Raji (cell line): ENCODE results near the gene ZNF701.

Experiments used
- POLR2A ChIP-seq: IDR thresholded peaks from 2 replicates; pipeline ENCODE4 v1.6.1; 2011; ENCODE audit warnings: low read depth, low read length, control low read depth; ENCODE audit not compliant: insufficient read depth

ZNF701 gene

DNA sequence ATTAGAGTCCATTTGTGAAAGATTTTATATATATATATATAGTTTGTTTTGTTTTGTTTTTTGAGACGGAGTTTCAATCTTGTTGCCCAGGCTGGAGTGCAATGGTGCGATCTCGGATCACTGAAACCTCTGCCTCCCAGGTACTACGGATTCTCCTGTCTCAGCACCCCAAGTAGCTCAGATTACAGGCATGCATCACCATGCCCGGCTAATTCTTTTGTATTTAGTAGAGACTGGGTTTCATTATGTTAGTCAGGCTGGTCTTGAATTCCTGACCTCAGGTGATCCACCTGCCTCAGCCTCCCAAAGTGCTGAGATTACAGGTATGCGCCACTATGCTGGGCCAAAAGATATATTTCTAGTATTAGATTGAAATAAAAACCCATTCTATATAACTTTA, 4.0 kb upstream of the ZNF701 start:
- no peak for TF ChIP-seq POLR2A

- no peak for TF ChIP-seq POLR2A
Measured at GRCh38 chr19:52566588-52566987, 3.5 kb upstream of the ZNF701 start.

DNA sequence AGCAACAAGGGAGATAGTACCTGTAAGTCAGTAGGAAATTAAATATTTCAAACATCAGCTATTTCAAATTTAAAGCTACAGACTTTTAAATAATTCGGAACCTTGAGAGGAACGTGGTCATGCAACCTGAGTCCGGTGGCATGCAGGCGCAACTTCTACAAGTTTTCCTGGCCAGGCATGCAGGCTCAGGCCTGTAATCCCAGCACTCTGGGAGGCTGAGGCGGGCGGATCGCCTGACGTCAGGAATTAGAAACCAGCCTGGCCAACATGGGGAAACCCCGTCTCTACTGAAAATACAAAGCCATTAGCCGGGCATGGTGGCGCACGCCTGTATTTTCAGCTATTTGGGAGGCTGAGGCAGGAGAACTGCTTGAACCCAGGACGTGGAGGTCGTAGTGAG, 2.2 kb upstream of the ZNF701 start:
- TF ChIP-seq POLR2A: no peak

DNA sequence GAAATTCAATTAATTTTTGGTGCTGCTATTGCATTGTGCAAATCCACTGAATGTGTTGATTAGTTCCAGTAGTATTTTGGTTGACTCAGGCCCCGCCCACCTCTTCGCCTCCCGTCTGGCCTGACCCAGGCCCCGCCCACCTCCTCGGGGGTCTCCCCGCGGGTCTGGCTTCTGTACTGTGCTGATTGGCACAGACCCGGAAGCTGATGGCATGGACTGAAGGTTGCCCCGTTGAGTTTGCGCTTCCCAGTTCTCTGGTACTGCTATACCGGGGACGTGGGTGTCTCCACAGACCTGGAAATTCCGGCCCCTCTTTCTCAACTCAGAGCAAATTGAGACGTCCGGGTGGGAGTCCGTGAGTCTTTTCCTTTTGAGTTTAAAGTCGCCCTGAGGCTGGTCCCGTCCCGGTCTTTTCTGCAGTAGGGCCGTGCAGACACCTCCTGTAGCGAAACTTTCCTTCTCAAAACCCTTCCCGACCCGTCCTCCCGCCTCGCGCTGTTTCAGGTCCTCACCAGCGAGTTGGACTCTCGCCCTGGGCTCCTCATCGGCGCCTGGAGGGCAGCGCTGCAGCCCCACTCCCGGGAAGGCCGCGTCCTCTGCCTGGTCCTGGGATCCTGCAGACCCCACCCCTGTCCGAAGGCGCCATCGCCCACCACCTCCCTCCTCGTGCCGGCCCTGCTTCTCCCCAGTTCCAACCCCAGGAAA, 14.8 kb downstream of the ZNF701 start:
- no peak for TF ChIP-seq POLR2A

DNA sequence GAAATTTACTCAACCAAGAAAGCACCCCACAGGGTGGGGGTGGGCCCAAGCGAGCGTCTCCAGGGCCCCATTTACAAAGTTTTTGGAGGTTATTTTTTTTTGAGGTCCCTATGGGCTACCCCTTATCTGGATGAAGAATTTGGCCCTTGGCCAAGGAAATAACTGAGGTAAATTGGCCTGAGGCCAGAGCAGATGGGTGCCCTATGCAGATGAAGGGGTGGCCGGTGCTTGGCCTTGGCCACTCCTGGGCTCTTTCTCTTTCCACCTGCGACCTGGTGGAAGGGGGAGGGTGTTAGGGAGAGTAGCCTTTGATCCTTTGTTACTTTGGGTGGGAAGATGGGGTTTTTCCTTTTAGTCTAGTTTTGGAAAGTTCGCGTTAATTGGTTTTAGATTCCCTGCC, 15.5 kb downstream of the ZNF701 start:
- TF ChIP-seq POLR2A: no peak

DNA sequence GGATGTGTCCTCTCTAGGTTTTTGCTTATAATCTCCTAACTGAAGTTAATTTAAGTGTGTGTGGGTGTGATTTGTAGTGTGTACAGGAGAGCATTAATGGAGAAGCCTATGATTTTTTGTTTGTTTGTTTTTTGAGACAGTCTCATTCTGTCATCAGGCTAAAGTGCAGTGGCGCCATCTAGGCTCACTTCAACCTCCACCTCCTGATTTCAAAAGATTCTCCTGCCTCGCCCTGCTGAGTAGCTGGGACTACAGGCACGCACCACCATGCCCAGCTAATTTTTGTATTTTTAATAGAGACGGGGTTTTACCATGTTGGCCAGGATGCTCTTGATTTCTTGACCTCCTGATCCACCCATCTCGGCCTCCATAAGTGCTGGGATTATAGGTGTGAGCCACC, 20.6 kb downstream of the ZNF701 start:
- TF ChIP-seq POLR2A: no peak

- no peak for TF ChIP-seq POLR2A
Measured at GRCh38 chr19:52592301-52592700, 22.2 kb downstream of the ZNF701 start.

DNA sequence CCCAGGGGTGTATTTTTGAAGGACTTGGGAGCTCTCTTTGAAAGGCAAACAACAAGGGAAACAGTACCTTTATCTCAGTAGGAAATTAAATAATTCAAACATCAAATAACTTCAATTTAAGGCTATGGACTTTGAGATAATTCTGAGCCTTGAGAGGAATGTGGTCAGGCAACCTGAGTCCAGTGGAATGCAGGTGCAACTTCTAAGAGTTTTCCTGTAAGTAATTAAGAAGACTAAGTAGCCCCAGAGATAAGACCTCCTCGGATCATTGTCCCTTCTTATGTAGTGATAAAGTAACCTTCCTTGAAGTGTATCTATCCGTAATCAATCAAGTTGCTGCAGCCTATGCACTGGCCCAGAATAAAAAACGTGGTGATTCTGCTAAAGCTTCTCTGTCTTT, 29.2 kb downstream of the ZNF701 start:
- TF ChIP-seq POLR2A: no peak

DNA sequence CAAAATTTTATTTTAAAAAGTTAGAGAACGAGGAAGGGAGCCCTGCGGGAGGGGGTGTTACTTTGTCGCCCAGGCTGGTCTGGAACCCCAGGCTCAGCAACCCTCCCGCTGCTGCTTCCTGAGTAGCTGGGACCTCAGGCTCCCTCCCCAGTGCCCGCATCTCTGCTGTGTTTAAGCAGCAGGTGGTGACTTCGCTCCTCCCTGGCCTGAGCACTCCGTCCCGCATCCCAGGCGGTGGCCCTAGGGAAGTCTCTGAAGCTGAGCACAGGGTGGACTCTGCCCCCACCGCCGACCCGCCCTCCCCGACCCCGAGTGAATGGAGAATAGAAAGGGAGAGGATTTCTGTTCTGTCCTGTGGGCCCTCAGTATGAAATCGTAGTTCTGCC, 30.5 kb downstream of the ZNF701 start:
- TF ChIP-seq POLR2A: no peak

DNA sequence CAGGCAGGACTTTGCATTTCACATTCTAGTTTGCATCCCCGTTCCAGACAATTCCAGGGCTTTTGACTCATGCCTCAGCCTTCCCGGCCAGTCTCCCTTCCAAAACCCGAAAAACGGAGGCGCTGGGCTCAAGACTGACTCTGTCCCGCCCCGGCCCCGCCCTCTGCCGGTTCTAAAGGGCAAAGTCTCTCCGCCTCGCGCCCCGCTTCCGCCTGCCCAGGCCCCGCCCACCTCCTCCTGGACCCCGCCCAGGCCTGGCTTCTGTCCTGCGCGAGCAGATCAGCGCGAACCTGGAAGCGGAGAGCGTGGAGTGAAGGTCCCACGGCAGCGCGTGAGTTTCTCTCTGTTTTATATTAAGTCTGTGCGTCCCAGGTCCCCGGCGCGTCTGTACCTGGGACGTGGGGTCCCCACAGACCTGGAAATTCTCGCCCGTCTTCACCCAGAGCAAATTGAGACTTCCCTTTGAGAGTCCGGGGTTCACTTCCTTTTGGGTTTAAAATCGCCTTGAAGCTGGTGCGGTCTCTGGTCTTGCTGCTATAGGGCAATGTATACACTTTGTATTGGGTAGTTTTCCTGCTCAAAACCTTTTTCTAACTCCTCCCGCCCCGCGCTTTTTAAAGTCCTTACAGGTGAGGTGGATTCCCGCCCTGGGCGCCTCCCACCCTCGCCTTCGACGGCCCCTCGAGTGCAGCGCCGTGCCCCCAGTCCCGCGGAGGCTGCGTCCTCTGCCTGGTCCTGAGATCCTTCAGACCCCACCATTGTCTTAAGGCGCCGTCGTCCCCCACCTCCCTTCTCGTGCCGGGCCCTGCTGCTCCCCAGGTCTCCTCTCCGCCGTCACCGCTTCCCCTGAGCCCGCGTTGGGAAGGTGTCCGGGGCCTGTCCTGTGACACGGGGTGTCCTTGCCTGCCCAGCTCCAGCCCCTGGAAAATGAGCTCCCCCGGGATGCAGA, 31.2 kb downstream of the ZNF701 start:
- TF ChIP-seq POLR2A: peak; percentile 79

- no peak for TF ChIP-seq POLR2A
Measured at GRCh38 chr19:52602941-52603340, 32.9 kb downstream of the ZNF701 start.

- no peak for TF ChIP-seq POLR2A
Measured at GRCh38 chr19:52603558-52604207, 33.6 kb downstream of the ZNF701 start.

- TF ChIP-seq POLR2A: no peak
Measured at GRCh38 chr19:52613299-52613906, 43.3 kb downstream of the ZNF701 start.

DNA sequence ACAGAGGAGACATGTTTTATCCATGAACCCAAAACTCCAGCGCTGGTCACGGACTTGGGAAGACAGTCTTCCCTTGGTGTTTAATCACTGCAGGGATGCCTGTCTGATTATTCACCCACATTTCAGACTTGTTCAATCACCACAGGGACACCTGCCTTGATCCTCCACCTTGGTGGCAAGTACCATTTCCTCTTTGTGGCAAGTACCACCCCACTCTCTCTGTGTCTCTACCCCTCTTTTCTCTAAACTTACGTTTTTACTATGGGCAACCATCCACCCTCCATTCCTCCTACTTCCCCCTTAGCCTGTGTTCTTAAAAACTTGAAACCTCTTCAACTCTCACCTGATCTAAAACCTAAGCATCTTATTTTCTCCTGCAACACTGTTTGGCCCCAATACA, 51.3 kb downstream of the ZNF701 start:
- TF ChIP-seq POLR2A: no peak

- TF ChIP-seq POLR2A: no peak
Measured at GRCh38 chr19:52622261-52622660, 52.2 kb downstream of the ZNF701 start.
